Upper lobe of left lung (tissue), 6 donors: ENCODE results near the gene TAS2R4. TPM values are rescaled to one million over a fixed set of nuclear protein-coding genes. Genes with fewer than 3 reads are reported as not detected.
A peak's percentile ranks its signal among the peaks of the same experiment; 100 is the strongest.

Experiments
- ATAC-seq, 2 donors: fragments of 200-7000 bp; cut with Tn5 transposase; one replicate each; pipeline ENCODE4 v1.9.1; 2022; ENCODE audit warnings: mild to moderate bottlenecking in 2 of 2, moderate library complexity in 2 of 2; ENCODE audit not compliant: low FRiP score in 2 of 2
- DNase-seq, 2 donors: peaks; one replicate each; pipeline ENCODE4 v3.0.0-alpha.2; 2019 to 2020
- H3K27ac ChIP-seq, 4 donors: fragments of 200-600 bp; sonication (generic); one replicate each; pipeline ENCODE4 v1.5.1; 2016 to 2019
- H3K27me3 ChIP-seq, 4 donors: fragments of 200-600 bp; sonication (generic); one replicate each; pipeline ENCODE4 v1.5.1; 2017 to 2019
- H3K36me3 ChIP-seq, 4 donors: fragments of 200-600 bp; sonication (generic); one replicate each; pipeline ENCODE4 v1.5.1; 2016 to 2019
- H3K4me1 ChIP-seq, 4 donors: fragments of 200-600 bp; sonication (generic); one replicate each; pipeline ENCODE4 v1.5.1; 2018 to 2019
- H3K4me3 ChIP-seq, 4 donors: fragments of 200-600 bp; sonication (generic); one replicate each; pipeline ENCODE4 v1.5.1; 2017 to 2019; ENCODE audit warnings: mild to moderate bottlenecking in 2 of 4, moderate library complexity in 1 of 4
- H3K9me3 ChIP-seq, 4 donors: fragments of 200-600 bp; sonication (generic); one replicate each; pipeline ENCODE4 v1.5.1; 2018 to 2019
- EP300 ChIP-seq, 4 donors: sonication (generic); formaldehyde crosslinking; IDR thresholded peaks; one replicate each; pipeline ENCODE4 v1.5.1; 2017; ENCODE audit warnings: antibody characterized with exemption in 4 of 4, control low read depth in 2 of 4
- POLR2A ChIP-seq, 4 donors: fragments of 450-650 bp; IDR thresholded peaks; one replicate each; pipeline ENCODE4 v1.5.1; 2016 to 2017; ENCODE audit warnings: antibody characterized with exemption in 4 of 4, mild to moderate bottlenecking in 2 of 4
- POLR2AphosphoS5 ChIP-seq, 2 donors: sonication (generic); formaldehyde crosslinking; IDR thresholded peaks; one replicate each; pipeline ENCODE4 v1.5.1; 2017; ENCODE audit warnings: antibody characterized with exemption in 2 of 2
- WGBS, 2 donors: methylation state at CpG; one replicate each; pipeline ENCODE4 v1.1.5; 2017 to 2018; 5-methylcytosine and 5-hydroxymethylcytosine counted together
- total RNA-seq, 6 donors: library from RNA; depleted of rRNA in 4 of 6; stranded (reverse); fragments of >200 nt in 4 of 6; gene quantifications; one replicate each; pipeline versions ENCODE4 v1.1.0 to v1.2.1, GENCODE V29; 2016 to 2021
- TF ChIP-seq, protein P1 (sequence below), 6 experiments: fragments of 450-650 bp in 4 of 6; fragments of 200-600 bp in 2 of 6; sonication (generic) in 2 of 6; IDR thresholded peaks; one replicate each; pipeline ENCODE4 v1.5.1; 2016 to 2019; ENCODE audit warnings: antibody characterized with exemption in 6 of 6
- donor health status: DM: no; HTN: no; CAD: no; lungs with moderate emphysema.
- donor health status: DM: no; HTN: yes; CAD: no; lungs with severe emphysema.

The TAS2R4 gene
- total RNA-seq, 6 donors from 2014 or later, result 0.33 to 3.1 (median 1.3) TPM

DNA sequence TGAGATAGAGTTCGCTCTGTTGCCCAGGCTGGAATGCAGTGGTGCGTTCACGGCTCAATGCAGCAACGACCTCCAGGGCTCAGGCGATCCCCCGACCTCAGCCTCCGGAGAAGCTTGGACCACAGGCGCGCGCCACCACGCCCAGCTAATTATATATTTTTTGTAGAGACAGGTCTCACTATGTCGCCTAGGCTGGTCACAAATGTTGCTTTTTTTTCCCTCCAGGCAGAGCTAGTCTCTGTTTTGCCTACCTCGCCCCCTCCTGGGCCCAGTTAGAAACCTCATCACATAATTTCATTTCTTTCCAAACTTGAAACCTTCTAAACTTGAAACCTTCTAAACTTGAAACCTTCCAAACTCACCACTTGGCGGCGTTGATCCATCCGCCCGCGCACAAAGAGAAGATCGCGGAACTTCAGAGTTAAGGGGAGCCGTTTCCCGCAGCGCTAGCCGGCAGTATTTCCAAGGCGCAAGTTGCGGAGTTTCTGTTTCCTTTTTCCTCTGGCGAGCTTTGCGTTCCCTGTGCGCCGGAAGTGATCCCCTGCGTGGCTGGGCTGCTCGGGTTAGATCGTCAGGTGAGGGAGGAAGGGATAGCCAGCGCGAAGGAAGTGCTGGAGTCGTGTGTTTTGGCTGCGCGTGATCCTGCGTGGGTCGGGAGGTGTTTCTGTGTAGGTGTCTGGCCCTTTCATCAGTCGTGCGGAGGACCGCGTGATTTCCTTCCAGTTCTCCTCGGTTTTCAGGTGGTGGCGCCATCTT, 38.5 kb upstream of the TAS2R4 start, which contains the start of gene SSBP1:
Gene SSBP1, plus strand, starts transcription at position 523 of the 756 bp plus-strand sequence. CDS start 809 bp downstream, outside the sequence.
- no peaks in the 10 kb centered on the region for H3K27me3 ChIP-seq
- peaks cover 18 to 34% (median 27%) of the 10 kb centered on the region in 4 donors for H3K4me1 ChIP-seq
- H3K36me3 ChIP-seq, result peaks cover 6 to 35% (median 17%) of the 10 kb centered on the region in 4 donors
- peak; percentile 97 to 98 for ATAC-seq
- peak; percentile 84 to 91 for DNase-seq
- peak within 1 kb of the TSS; percentile 64 to 86 (median 76) for H3K4me3 ChIP-seq
- H3K9me3 ChIP-seq, result no peaks in the 10 kb centered on the region
- peak within 1 kb of the TSS; percentile 83 to 88 (median 85) for H3K27ac ChIP-seq
- WGBS, 2 donors, result 0 to 4% methylated on average over 43 to 46 of the region's 46 CpGs
- TF ChIP-seq POLR2AphosphoS5 (IDR thresholded peaks at IDR 0.05), result peak; percentile 90 to 96
- peak in 3 of 4 donors; percentile 72 to 86 (median 76) for TF ChIP-seq POLR2A (IDR thresholded peaks at IDR 0.05)
- TF ChIP-seq EP300 (IDR thresholded peaks at IDR 0.05), result peak in 1 of 4 donors; percentile 53
- TF ChIP-seq, protein P1, sequence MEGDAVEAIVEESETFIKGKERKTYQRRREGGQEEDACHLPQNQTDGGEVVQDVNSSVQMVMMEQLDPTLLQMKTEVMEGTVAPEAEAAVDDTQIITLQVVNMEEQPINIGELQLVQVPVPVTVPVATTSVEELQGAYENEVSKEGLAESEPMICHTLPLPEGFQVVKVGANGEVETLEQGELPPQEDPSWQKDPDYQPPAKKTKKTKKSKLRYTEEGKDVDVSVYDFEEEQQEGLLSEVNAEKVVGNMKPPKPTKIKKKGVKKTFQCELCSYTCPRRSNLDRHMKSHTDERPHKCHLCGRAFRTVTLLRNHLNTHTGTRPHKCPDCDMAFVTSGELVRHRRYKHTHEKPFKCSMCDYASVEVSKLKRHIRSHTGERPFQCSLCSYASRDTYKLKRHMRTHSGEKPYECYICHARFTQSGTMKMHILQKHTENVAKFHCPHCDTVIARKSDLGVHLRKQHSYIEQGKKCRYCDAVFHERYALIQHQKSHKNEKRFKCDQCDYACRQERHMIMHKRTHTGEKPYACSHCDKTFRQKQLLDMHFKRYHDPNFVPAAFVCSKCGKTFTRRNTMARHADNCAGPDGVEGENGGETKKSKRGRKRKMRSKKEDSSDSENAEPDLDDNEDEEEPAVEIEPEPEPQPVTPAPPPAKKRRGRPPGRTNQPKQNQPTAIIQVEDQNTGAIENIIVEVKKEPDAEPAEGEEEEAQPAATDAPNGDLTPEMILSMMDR (IDR thresholded peaks at IDR 0.05), result peak; percentile 43 to 84 (median 72)

DNA sequence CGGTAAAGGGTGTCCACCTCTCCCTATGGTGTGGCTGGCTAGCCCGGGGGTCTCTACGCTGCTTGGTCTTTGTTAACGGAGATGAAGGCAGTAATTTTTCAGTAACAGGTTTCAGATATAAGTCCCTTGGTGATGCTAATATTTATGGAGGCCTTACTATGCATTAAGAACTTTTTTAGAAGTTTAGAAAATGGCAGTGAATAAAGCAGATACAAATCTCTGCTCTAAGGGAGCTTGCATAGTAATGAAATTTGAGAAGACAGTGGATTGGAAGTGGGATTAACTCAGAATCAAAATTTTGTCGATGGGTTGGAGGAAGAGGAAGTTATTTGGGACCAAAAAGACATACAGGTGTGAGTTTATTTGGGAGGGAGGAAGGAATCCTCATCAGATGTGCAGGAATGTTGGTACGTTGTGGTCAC, 37.9 kb upstream of the TAS2R4 start:
- H3K27me3 ChIP-seq, result no peaks in the 10 kb centered on the region
- peak overlapping the region; percentile 83 to 88 (median 85) for H3K27ac ChIP-seq
- WGBS, 2 donors, result 1 to 6% methylated on average over 2 to 6 of the region's 6 CpGs
- H3K36me3 ChIP-seq, result peaks cover 12 to 41% (median 22%) of the 10 kb centered on the region in 4 donors
- peaks cover 18 to 34% (median 27%) of the 10 kb centered on the region in 4 donors for H3K4me1 ChIP-seq
- DNase-seq, result no peak
- ATAC-seq, result no peak
- TF ChIP-seq POLR2A (IDR thresholded peaks at IDR 0.05) (peak in 1 of 4 donors; percentile 5), EP300 (IDR thresholded peaks at IDR 0.05) (no peak)
- no peaks in the 10 kb centered on the region for H3K9me3 ChIP-seq
- peak overlapping the region; percentile 64 to 86 (median 76) for H3K4me3 ChIP-seq

DNA sequence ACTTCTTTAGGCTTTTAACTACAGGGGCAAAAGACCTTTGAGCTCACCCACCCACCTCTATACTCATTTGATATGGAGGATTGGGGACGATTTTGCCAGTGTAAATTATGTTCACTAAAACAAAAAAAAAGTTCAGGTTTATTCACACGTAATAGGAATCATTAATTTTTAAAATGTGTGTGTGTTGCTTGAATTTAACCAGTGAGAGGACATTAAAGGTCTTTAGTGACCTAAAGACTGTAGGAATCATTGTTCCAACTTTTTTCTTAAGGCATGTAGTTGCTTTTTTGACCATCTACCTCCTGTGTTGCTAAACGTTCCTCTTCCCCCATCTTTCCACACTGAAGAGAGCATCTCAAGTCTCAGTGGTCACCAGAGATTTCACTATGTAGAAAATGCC, 37.2 kb upstream of the TAS2R4 start:
- Histone ChIP-seq H3K4me1 (peaks cover 18 to 34% (median 27%) of the 10 kb centered on the region in 4 donors), H3K4me3 (peak overlapping the region in 2 of 4 donors; percentile 64 to 72), H3K27ac (peak overlapping the region in 2 of 4 donors; percentile 87 to 88), H3K36me3 (peaks cover 18 to 47% (median 28%) of the 10 kb centered on the region in 4 donors), H3K27me3 (no peaks in the 10 kb centered on the region), H3K9me3 (no peaks in the 10 kb centered on the region)
- no peak for DNase-seq
- ATAC-seq, result no peak
- TF ChIP-seq POLR2AphosphoS5 (IDR thresholded peaks at IDR 0.05) (no peak), EP300 (IDR thresholded peaks at IDR 0.05) (no peak), POLR2A (IDR thresholded peaks at IDR 0.05) (no peak)
- TF ChIP-seq, protein P1 (IDR thresholded peaks at IDR 0.05), result no peak
- 72 to 75% methylated on average over 3 of the region's 3 CpGs for WGBS, 2 donors

DNA sequence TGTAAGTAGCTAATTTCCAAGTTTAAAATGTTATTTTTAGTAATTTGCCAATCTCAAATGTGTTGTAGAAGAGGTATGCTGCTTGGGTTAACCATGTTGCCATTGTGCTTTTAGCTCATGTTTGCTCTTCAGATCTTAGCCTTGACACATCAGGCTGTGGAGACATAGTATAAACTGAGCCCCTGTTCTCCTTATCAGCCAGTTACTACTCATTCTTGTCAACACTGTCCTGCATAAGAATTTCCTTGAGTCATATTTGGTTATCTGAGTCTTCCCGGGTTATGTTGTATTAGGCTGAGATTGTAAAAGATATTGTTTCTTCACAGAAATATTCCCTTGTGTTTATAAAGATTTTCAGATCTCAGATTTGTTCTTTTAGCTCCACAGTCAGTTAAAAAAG, 34.2 kb upstream of the TAS2R4 start:
- TF ChIP-seq POLR2AphosphoS5 (IDR thresholded peaks at IDR 0.05) (no peak), EP300 (IDR thresholded peaks at IDR 0.05) (no peak), POLR2A (IDR thresholded peaks at IDR 0.05) (no peak)
- TF ChIP-seq, protein P1 (IDR thresholded peaks at IDR 0.05), result no peak
- 93 to 95% methylated on average over 1 of the region's 1 CpG for WGBS, 2 donors
- no peak overlapping the region for H3K27ac ChIP-seq
- no peak overlapping the region for H3K4me3 ChIP-seq
- H3K27me3 ChIP-seq, result no peaks in the 10 kb centered on the region
- H3K4me1 ChIP-seq, result peaks cover 16 to 27% (median 24%) of the 10 kb centered on the region in 4 donors
- H3K36me3 ChIP-seq, result peaks cover 36 to 76% (median 48%) of the 10 kb centered on the region in 4 donors
- H3K9me3 ChIP-seq, result no peaks in the 10 kb centered on the region
- no peak for ATAC-seq
- DNase-seq, result no peak

DNA sequence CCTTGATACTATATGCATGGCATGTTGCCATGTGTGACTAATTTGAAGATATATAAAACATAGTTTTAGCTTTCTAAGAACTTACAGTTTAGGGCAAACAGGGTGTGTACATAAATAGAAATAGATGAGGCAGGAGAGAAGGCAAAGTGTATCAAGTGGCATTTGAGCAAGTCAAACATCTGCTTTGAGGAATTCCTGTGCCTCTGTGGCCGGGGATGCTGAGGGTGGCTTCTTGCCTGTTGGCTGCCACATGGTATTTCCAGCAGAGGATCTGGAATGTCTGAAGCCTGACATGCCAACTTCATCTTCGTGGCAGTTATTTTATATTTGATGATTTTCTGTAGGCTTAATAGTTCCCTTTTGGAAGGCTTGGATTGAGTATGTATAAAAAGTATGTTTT, 32.3 kb upstream of the TAS2R4 start:
- H3K4me1 ChIP-seq, result peaks cover 8 to 17% (median 15%) of the 10 kb centered on the region in 4 donors
- TF ChIP-seq, protein P1 (IDR thresholded peaks at IDR 0.05), result no peak
- TF ChIP-seq POLR2A (IDR thresholded peaks at IDR 0.05) (no peak), POLR2AphosphoS5 (IDR thresholded peaks at IDR 0.05) (no peak), EP300 (IDR thresholded peaks at IDR 0.05) (no peak)
- peaks cover 36 to 94% (median 59%) of the 10 kb centered on the region in 4 donors for H3K36me3 ChIP-seq
- WGBS, 2 donors, result 88 to 94% methylated on average over 2 of the region's 2 CpGs
- no peaks in the 10 kb centered on the region for H3K9me3 ChIP-seq
- no peak overlapping the region for H3K4me3 ChIP-seq
- ATAC-seq, result no peak
- no peak for DNase-seq
- no peak overlapping the region for H3K27ac ChIP-seq
- H3K27me3 ChIP-seq, result no peaks in the 10 kb centered on the region
